Measurements from ENCODE around the gene CLRN2. TPM values are rescaled to one million over a fixed set of nuclear protein-coding genes. Genes with fewer than 3 reads are reported as not detected.

Gene CLRN2
- total and polyA plus RNA-seq, 4 donors, result 0.19 TPM; not detected in 3

GRCh38 chr4:17500574-17500973 lies 14.4 kb upstream of the CLRN2 start:
- DNase-seq (ENCODE audit: low spot score), result no peak
- TF ChIP-seq NR2F2 (IDR thresholded peaks at IDR 0.05) (no peak), RAD21 (IDR thresholded peaks at IDR 0.05) (no peak), RXRA (IDR thresholded peaks at IDR 0.05) (no peak), YY1 (IDR thresholded peaks at IDR 0.05) (no peak), HNF4A (conservative IDR thresholded peaks at IDR 0.05) (no peak), EGR1 (IDR thresholded peaks at IDR 0.05; ENCODE audit: low read depth in 2 of 2) (no peak), SP1 (IDR thresholded peaks at IDR 0.05) (no peak), GABPA (IDR thresholded peaks at IDR 0.05 in 1 of 2, conservative IDR thresholded peaks at IDR 0.05 in 1 of 2) (no peak), FOXA2 (IDR thresholded peaks at IDR 0.05) (no peak), FOXA1 (IDR thresholded peaks at IDR 0.05) (no peak)
- TF ChIP-seq, protein P1, sequence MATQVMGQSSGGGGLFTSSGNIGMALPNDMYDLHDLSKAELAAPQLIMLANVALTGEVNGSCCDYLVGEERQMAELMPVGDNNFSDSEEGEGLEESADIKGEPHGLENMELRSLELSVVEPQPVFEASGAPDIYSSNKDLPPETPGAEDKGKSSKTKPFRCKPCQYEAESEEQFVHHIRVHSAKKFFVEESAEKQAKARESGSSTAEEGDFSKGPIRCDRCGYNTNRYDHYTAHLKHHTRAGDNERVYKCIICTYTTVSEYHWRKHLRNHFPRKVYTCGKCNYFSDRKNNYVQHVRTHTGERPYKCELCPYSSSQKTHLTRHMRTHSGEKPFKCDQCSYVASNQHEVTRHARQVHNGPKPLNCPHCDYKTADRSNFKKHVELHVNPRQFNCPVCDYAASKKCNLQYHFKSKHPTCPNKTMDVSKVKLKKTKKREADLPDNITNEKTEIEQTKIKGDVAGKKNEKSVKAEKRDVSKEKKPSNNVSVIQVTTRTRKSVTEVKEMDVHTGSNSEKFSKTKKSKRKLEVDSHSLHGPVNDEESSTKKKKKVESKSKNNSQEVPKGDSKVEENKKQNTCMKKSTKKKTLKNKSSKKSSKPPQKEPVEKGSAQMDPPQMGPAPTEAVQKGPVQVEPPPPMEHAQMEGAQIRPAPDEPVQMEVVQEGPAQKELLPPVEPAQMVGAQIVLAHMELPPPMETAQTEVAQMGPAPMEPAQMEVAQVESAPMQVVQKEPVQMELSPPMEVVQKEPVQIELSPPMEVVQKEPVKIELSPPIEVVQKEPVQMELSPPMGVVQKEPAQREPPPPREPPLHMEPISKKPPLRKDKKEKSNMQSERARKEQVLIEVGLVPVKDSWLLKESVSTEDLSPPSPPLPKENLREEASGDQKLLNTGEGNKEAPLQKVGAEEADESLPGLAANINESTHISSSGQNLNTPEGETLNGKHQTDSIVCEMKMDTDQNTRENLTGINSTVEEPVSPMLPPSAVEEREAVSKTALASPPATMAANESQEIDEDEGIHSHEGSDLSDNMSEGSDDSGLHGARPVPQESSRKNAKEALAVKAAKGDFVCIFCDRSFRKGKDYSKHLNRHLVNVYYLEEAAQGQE (IDR thresholded peaks at IDR 0.05), result no peak
- TF ChIP-seq, protein P2, sequence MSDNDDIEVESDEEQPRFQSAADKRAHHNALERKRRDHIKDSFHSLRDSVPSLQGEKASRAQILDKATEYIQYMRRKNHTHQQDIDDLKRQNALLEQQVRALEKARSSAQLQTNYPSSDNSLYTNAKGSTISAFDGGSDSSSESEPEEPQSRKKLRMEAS (IDR thresholded peaks at IDR 0.05), result no peak
- TF ChIP-seq, protein P3, sequence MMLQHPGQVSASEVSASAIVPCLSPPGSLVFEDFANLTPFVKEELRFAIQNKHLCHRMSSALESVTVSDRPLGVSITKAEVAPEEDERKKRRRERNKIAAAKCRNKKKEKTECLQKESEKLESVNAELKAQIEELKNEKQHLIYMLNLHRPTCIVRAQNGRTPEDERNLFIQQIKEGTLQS (IDR thresholded peaks at IDR 0.05), result no peak
- TF ChIP-seq, protein P4, sequence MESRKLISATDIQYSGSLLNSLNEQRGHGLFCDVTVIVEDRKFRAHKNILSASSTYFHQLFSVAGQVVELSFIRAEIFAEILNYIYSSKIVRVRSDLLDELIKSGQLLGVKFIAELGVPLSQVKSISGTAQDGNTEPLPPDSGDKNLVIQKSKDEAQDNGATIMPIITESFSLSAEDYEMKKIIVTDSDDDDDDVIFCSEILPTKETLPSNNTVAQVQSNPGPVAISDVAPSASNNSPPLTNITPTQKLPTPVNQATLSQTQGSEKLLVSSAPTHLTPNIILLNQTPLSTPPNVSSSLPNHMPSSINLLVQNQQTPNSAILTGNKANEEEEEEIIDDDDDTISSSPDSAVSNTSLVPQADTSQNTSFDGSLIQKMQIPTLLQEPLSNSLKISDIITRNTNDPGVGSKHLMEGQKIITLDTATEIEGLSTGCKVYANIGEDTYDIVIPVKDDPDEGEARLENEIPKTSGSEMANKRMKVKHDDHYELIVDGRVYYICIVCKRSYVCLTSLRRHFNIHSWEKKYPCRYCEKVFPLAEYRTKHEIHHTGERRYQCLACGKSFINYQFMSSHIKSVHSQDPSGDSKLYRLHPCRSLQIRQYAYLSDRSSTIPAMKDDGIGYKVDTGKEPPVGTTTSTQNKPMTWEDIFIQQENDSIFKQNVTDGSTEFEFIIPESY (IDR thresholded peaks at IDR 0.05), result no peak
- TF ChIP-seq, protein P5, sequence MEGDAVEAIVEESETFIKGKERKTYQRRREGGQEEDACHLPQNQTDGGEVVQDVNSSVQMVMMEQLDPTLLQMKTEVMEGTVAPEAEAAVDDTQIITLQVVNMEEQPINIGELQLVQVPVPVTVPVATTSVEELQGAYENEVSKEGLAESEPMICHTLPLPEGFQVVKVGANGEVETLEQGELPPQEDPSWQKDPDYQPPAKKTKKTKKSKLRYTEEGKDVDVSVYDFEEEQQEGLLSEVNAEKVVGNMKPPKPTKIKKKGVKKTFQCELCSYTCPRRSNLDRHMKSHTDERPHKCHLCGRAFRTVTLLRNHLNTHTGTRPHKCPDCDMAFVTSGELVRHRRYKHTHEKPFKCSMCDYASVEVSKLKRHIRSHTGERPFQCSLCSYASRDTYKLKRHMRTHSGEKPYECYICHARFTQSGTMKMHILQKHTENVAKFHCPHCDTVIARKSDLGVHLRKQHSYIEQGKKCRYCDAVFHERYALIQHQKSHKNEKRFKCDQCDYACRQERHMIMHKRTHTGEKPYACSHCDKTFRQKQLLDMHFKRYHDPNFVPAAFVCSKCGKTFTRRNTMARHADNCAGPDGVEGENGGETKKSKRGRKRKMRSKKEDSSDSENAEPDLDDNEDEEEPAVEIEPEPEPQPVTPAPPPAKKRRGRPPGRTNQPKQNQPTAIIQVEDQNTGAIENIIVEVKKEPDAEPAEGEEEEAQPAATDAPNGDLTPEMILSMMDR (IDR thresholded peaks at IDR 0.05; ENCODE audit: low read depth, low read length, missing input control), result no peak
- Histone ChIP-seq H3K27ac (ENCODE audit: low read depth in 1 of 2, low read length in 2 of 2) (no peak overlapping the region), H3K4me3 (ENCODE audit: low read depth in 1 of 3, low read length in 3 of 3) (no peak overlapping the region), H3K36me3 (ENCODE audit: control insufficient read depth in 4 of 4, insufficient read depth in 3 of 4, low read depth in 1 of 4, low read length in 3 of 4) (peaks cover 7 to 44% (median 36%) of the 10 kb centered on the region in 4 donors), H3K9me3 (ENCODE audit: control insufficient read depth in 4 of 4, low read length in 3 of 4) (no peaks in the 10 kb centered on the region), H3K4me1 (ENCODE audit: control insufficient read depth in 4 of 4, insufficient read depth in 4 of 4, low read length in 3 of 4) (peaks cover 5 to 12% (median 8%) of the 10 kb centered on the region in 4 donors), H3K27me3 (ENCODE audit: control insufficient read depth in 4 of 4, insufficient read depth in 4 of 4, low read length in 3 of 4) (no peaks in the 10 kb centered on the region), H3K9ac (ENCODE audit: low read depth in 1 of 2, low read length in 2 of 2) (no peak overlapping the region)

- Histone ChIP-seq H3K4me1 (ENCODE audit: control insufficient read depth in 4 of 4, insufficient read depth in 4 of 4, low read length in 3 of 4) (peaks cover 2 to 5% (median 4%) of the 10 kb centered on the region in 4 donors), H3K9me3 (ENCODE audit: control insufficient read depth in 4 of 4, low read length in 3 of 4) (no peaks in the 10 kb centered on the region), H3K36me3 (ENCODE audit: control insufficient read depth in 4 of 4, insufficient read depth in 3 of 4, low read depth in 1 of 4, low read length in 3 of 4) (peaks cover 7 to 51% (median 41%) of the 10 kb centered on the region in 4 donors), H3K27me3 (ENCODE audit: control insufficient read depth in 4 of 4, insufficient read depth in 4 of 4, low read length in 3 of 4) (no peaks in the 10 kb centered on the region), H3K9ac (ENCODE audit: low read depth in 1 of 2, low read length in 2 of 2) (no peak overlapping the region), H3K27ac (ENCODE audit: low read depth in 1 of 2, low read length in 2 of 2) (no peak overlapping the region), H3K4me3 (ENCODE audit: low read depth in 1 of 3, low read length in 3 of 3) (no peak overlapping the region)
- TF ChIP-seq, protein P5 (IDR thresholded peaks at IDR 0.05; ENCODE audit: low read depth, low read length, missing input control), result no peak
- TF ChIP-seq GABPA (IDR thresholded peaks at IDR 0.05 in 1 of 2, conservative IDR thresholded peaks at IDR 0.05 in 1 of 2) (no peak), FOXA2 (IDR thresholded peaks at IDR 0.05) (no peak), EGR1 (IDR thresholded peaks at IDR 0.05; ENCODE audit: low read depth in 2 of 2) (no peak), SP1 (IDR thresholded peaks at IDR 0.05) (no peak), NR2F2 (IDR thresholded peaks at IDR 0.05) (no peak), HNF4G (IDR thresholded peaks at IDR 0.05) (no peak)
- TF ChIP-seq, protein P1 (IDR thresholded peaks at IDR 0.05), result no peak
- TF ChIP-seq, protein P3 (IDR thresholded peaks at IDR 0.05), result no peak
- DNase-seq (ENCODE audit: low spot score), result no peak
- 94% methylated on average over 3 of the region's 3 CpGs for WGBS
Measured at GRCh38 chr4:17502756-17503155, 12.2 kb upstream of the CLRN2 start.

All from liver (tissue), 9 donors.